ENCODE data around the gene HMGB3.

- TF ChIP-seq CTCF (conservative IDR thresholded peaks at IDR 0.05): no peak
- TF ChIP-seq ZFX (IDR thresholded peaks at IDR 0.05): no peak
Measured at GRCh38 chrX:150955590-150955989, 27.5 kb upstream of the HMGB3 start.
